NCI-H2081 (cell line): ENCODE data around the gene FAM131C.
"Not testable (repeated sequence)": the region's sequence is repeated elsewhere in the genome, so short reads cannot be mapped to it uniquely, and the experiment has no call there.

Experiments
- DNase-seq, 2 experiments: peaks; one replicate each; lab custom pipeline; 2025; lab: John Stamatoyannopoulos, UW

FAM131C gene

GRCh38 chr1:16076865-16077238, 3.4 kb upstream of the FAM131C start:
- DNase-seq, result no peak

GRCh38 chr1:16076031-16076864, 2.8 kb upstream of the FAM131C start:
- no peak for DNase-seq

GRCh38 chr1:16075337-16076030, 2.0 kb upstream of the FAM131C start:
- DNase-seq, result no peak

- no peak for DNase-seq
Measured at GRCh38 chr1:16074217-16074616, 766 bp upstream of the FAM131C start.

GRCh38 chr1:16072616-16073484, 601 bp downstream of the FAM131C start:
- peak; percentile 14 to 36 for DNase-seq

- DNase-seq, result no peak
Measured at GRCh38 chr1:16072095-16072494, 1.4 kb downstream of the FAM131C start.

- DNase-seq, result no peak
Measured at GRCh38 chr1:16071614-16072013, 1.8 kb downstream of the FAM131C start.

- DNase-seq, result no peak
Measured at GRCh38 chr1:16070640-16071355, 2.7 kb downstream of the FAM131C start.

GRCh38 chr1:16068356-16069270, 4.8 kb downstream of the FAM131C start:
- DNase-seq, result no peak

- no peak for DNase-seq
Measured at GRCh38 chr1:16067933-16068332, 5.5 kb downstream of the FAM131C start.

- DNase-seq, result peak in 1 of 2 experiments; percentile 22
Measured at GRCh38 chr1:16067127-16067768, 6.2 kb downstream of the FAM131C start.

GRCh38 chr1:16066245-16066644, 7.2 kb downstream of the FAM131C start:
- DNase-seq, result no peak

GRCh38 chr1:16065269-16065576, 8.2 kb downstream of the FAM131C start:
- DNase-seq, result no peak

GRCh38 chr1:16064536-16065268, 8.7 kb downstream of the FAM131C start:
- no peak for DNase-seq

GRCh38 chr1:16063921-16064320, 9.5 kb downstream of the FAM131C start:
- DNase-seq, result no peak

- DNase-seq, result no peak
Measured at GRCh38 chr1:16063226-16063829, 10.1 kb downstream of the FAM131C start.

- not testable (repeated sequence) for DNase-seq
Measured at GRCh38 chr1:16062687-16063075, 10.8 kb downstream of the FAM131C start.

- not testable (repeated sequence) for DNase-seq
Measured at GRCh38 chr1:16061989-16062686, 11.3 kb downstream of the FAM131C start.

- no peak for DNase-seq
Measured at GRCh38 chr1:16061266-16061665, 12.2 kb downstream of the FAM131C start.
